HepG2 (cell line): ENCODE results near the gene MTHFR. TPM values are rescaled to one million over a fixed set of nuclear protein-coding genes. Genes with fewer than 3 reads are reported as not detected.

Experiments used
- ATF1 ChIP-seq: IDR thresholded peaks from 2 replicates; pipeline ENCODE4 v1.6.1; 2016; ENCODE audit warnings: mild to moderate bottlenecking, control low read depth
- FOXP4 ChIP-seq: sonication (generic); formaldehyde crosslinking; IDR thresholded peaks from 2 replicates; pipeline ENCODE4 v1.4.0; 2020; ENCODE audit warnings: missing genetic modification reagents
- KMT2A ChIP-seq: sonication (generic); formaldehyde crosslinking; IDR thresholded peaks from 2 replicates; pipeline ENCODE4 v1.4.0; 2020; ENCODE audit warnings: missing genetic modification reagents
- NR2F2 ChIP-seq: IDR thresholded peaks from 2 replicates; pipeline ENCODE4 v1.6.1; 2012; ENCODE audit warnings: low read depth, inconsistent platforms, borderline replicate concordance
- NRL ChIP-seq: sonication (generic); formaldehyde crosslinking; IDR thresholded peaks from 2 replicates; pipeline ENCODE4 v1.5.0; 2020; ENCODE audit warnings: missing genetic modification reagents, mild to moderate bottlenecking, moderate library complexity, borderline replicate concordance
- ONECUT2 ChIP-seq: sonication (generic); formaldehyde crosslinking; IDR thresholded peaks from 2 replicates; pipeline ENCODE4 v1.4.0; 2020; ENCODE audit warnings: missing genetic modification reagents
- PLRG1 ChIP-seq: fragments of 450-650 bp; conservative IDR thresholded peaks from 2 replicates; pipeline ENCODE4 v1.6.1; 2016
- RXRB ChIP-seq: IDR thresholded peaks from 2 replicates; pipeline ENCODE4 v1.6.1; 2016; ENCODE audit warnings: borderline replicate concordance, missing genetic modification reagents, missing compliant biosample characterization
- THAP9 ChIP-seq: sonication (generic); formaldehyde crosslinking; IDR thresholded peaks from 2 replicates; pipeline ENCODE4; 2020; ENCODE audit warnings: missing genetic modification reagents, mild to moderate bottlenecking, borderline replicate concordance
- ZBTB8A ChIP-seq: sonication (generic); formaldehyde crosslinking; IDR thresholded peaks from 2 replicates; pipeline ENCODE4 v1.4.0; 2020; ENCODE audit warnings: mild to moderate bottlenecking, low read depth, missing genetic modification reagents, borderline replicate concordance
- ZNF33B ChIP-seq: sonication (generic); formaldehyde crosslinking; IDR thresholded peaks from 2 replicates; pipeline ENCODE4 v1.5.1; 2020; ENCODE audit warnings: mild to moderate bottlenecking, missing genetic modification reagents
- ZNF572 ChIP-seq: sonication (generic); formaldehyde crosslinking; IDR thresholded peaks from 2 replicates; pipeline ENCODE4 v1.5.1; 2020; ENCODE audit warnings: mild to moderate bottlenecking, missing genetic modification reagents
- ZNF747 ChIP-seq: sonication (generic); formaldehyde crosslinking; IDR thresholded peaks from 2 replicates; pipeline ENCODE4 v1.8.1; 2023; ENCODE audit warnings: missing genetic modification reagents, mild to moderate bottlenecking, borderline replicate concordance
- polyA plus RNA-seq, 8 experiments: library from polyadenylated mRNA; depleted of rRNA in 3 of 8; stranded (reverse) in 7 of 8; unstranded in 1 of 8; fragments of >200 nt; fragmentation: Illumina TruSeq in 4 of 8; extraction: Trizol in 4 of 8; gene quantifications; 2 replicates each; pipeline versions ENCODE4 v1.2.1 to v1.2.3, GENCODE V29; 2011 to 2016; ENCODE audit warnings: low read depth in 4 of 8, missing spikeins in 1 of 8, mixed read lengths in 1 of 8; ENCODE audit not compliant: insufficient read depth in 1 of 8
- total RNA-seq, 5 experiments: library from RNA; depleted of rRNA; stranded (reverse); fragments of >200 nt; fragmentation: Illumina TruSeq; extraction: Trizol; gene quantifications; 2 replicates each; pipeline ENCODE4 v1.2.3, GENCODE V29; 2016; ENCODE audit warnings: low read depth in 1 of 5
- TF ChIP-seq, protein P1 (sequence below), 2 experiments: fragments of 450-650 bp in 1 of 2; sonication (generic) in 1 of 2; formaldehyde crosslinking in 1 of 2; IDR thresholded peaks; 2 replicates each; pipeline versions ENCODE4 v1.6.1 to v1.8.0; 2016 to 2022; ENCODE audit warnings: antibody characterized with exemption in 1 of 2, mild to moderate bottlenecking in 1 of 2, missing genetic modification reagents in 1 of 2

MTHFR gene
- total and polyA plus RNA-seq, 2 of the 13 experiments (the other 11 are each of a cell fraction or from before 2014, with no cell fraction given), result 3.8 to 8.2 TPM

DNA sequence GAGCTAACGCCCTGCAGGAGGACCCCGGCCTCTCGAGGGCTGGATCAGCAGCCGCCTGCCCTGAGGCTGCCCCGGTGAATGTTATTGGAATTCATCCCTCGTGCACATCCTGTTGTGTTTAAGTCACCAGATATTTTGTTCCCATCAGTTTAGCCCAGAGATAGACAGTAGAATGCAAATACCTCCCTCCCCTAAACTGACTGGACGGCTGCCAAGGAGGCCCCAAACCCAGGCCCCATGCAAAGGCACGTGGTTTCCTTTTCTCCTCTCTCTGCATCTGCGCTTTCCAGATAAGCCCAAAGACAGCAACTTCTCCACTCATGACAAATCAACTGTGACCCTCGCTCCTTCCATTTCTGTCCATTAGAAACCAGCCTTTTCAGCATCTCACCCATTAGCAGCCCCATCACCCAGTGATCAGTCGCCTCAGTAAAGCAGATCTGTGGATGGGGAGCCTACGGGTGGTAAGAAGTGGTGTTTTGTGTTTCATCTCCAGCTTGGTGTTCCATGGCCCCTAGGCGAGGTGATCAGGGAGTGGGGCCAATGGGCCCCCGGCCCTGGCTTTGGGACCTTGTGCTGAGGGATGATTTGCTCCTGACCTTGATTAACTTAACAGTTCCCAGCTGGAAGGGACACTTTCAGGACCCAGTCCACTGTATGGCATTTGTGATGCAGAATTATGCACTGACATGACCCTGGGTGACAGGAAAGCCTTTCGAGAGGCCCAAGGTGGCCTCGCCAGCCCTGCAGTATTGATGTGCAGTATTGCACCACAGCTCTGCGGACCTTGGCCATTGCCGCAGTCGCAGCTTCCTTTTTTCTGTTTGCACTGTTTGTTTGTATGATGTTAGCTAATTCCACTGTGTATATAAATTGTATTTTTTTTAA lies 36.6 kb upstream of the MTHFR start (continued):
- TF ChIP-seq, protein P1, sequence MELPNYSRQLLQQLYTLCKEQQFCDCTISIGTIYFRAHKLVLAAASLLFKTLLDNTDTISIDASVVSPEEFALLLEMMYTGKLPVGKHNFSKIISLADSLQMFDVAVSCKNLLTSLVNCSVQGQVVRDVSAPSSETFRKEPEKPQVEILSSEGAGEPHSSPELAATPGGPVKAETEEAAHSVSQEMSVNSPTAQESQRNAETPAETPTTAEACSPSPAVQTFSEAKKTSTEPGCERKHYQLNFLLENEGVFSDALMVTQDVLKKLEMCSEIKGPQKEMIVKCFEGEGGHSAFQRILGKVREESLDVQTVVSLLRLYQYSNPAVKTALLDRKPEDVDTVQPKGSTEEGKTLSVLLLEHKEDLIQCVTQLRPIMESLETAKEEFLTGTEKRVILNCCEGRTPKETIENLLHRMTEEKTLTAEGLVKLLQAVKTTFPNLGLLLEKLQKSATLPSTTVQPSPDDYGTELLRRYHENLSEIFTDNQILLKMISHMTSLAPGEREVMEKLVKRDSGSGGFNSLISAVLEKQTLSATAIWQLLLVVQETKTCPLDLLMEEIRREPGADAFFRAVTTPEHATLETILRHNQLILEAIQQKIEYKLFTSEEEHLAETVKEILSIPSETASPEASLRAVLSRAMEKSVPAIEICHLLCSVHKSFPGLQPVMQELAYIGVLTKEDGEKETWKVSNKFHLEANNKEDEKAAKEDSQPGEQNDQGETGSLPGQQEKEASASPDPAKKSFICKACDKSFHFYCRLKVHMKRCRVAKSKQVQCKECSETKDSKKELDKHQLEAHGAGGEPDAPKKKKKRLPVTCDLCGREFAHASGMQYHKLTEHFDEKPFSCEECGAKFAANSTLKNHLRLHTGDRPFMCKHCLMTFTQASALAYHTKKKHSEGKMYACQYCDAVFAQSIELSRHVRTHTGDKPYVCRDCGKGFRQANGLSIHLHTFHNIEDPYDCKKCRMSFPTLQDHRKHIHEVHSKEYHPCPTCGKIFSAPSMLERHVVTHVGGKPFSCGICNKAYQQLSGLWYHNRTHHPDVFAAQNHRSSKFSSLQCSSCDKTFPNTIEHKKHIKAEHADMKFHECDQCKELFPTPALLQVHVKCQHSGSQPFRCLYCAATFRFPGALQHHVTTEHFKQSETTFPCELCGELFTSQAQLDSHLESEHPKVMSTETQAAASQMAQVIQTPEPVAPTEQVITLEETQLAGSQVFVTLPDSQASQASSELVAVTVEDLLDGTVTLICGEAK (IDR thresholded peaks at IDR 0.05), result no peak
- TF ChIP-seq, protein P1 (CRISPR knock-in tag; IDR thresholded peaks at IDR 0.05), result peak; percentile 37; the same call in 1 of the 2 replicates
- no peak for TF ChIP-seq NRL (CRISPR knock-in tag)
- TF ChIP-seq KMT2A (CRISPR knock-in tag), result no peak; the same call in 1 of the 2 replicates
- TF ChIP-seq ZBTB8A (CRISPR knock-in tag), result peak; percentile 36; the same call in 1 of the 2 replicates
- no peak for TF ChIP-seq ZNF33B
- TF ChIP-seq NR2F2, result peak; percentile 83
- peak; percentile 19; the same call in 1 of the 2 replicates for TF ChIP-seq ZNF747
- peak; percentile 67; the same call in 1 of the 2 replicates for TF ChIP-seq ZNF572
- peak; percentile 97 for TF ChIP-seq FOXP4 (CRISPR knock-in tag)
- TF ChIP-seq PLRG1, result no peak
- TF ChIP-seq THAP9 (CRISPR knock-in tag), result peak; percentile 38; the same call in 1 of the 2 replicates
- TF ChIP-seq RXRB (CRISPR knock-in tag), result peak; percentile 99
- peak; percentile 62; the same call in 1 of the 2 replicates for TF ChIP-seq ATF1
- peak; percentile 93 for TF ChIP-seq ONECUT2 (CRISPR knock-in tag)
